Measurements from ENCODE around the gene MSLN. TPM values are rescaled to one million over a fixed set of nuclear protein-coding genes. Genes with fewer than 3 reads are reported as not detected.
A peak's percentile ranks its signal among the peaks of the same experiment; 100 is the strongest.

The MSLN gene
- total RNA-seq, 6 experiments from 2014 or later, result 0.25 TPM; not detected in 5

- intact Hi-C loops (cut with DNase I), result no loop called here
- WGBS (ENCODE audit: insufficient coverage, low coverage, low lambda C conversion rate, missing lambda C conversion rate), result 44% methylated on average over 3 of the region's 16 CpGs
- ATAC-seq (no peak), DNase-seq (no peak)
- Histone ChIP-seq H3K9me3 (no peaks in the 10 kb centered on the region), H3K36me3 (no peaks in the 10 kb centered on the region), H3K4me1 (peaks cover 0 to 27% (median 5%) of the 10 kb centered on the region in 4 donors), H3K27me3 (no peaks in the 10 kb centered on the region), H3K27ac (no peak overlapping the region), H3K4me3 (peak overlapping the region; percentile 83 to 94 (median 89))
- TF ChIP-seq CTCF (IDR thresholded peaks at IDR 0.05), result no peak
- TF ChIP-seq POLR2A (IDR thresholded peaks at IDR 0.05), result no peak
These were observed 40.6 kb upstream of the MSLN start for GRCh38 chr16:719815-720446.

GRCh38 chr16:720447-720989, 40.0 kb upstream of the MSLN start:
- Histone ChIP-seq H3K9me3 (no peaks in the 10 kb centered on the region), H3K4me1 (peaks cover 0 to 24% (median 5%) of the 10 kb centered on the region in 4 donors), H3K36me3 (no peaks in the 10 kb centered on the region), H3K27me3 (no peaks in the 10 kb centered on the region), H3K4me3 (peak overlapping the region; percentile 83 to 94 (median 89)), H3K27ac (peak overlapping the region; percentile 47 to 80 (median 73))
- TF ChIP-seq CTCF (IDR thresholded peaks at IDR 0.05), result no peak
- intact Hi-C loops (cut with DNase I), result no loop called here
- ATAC-seq (peak in 2 of 4 donors; percentile 4 to 15), DNase-seq (no peak)
- 0% methylated on average over 13 of the region's 38 CpGs for WGBS (ENCODE audit: insufficient coverage, low coverage, low lambda C conversion rate, missing lambda C conversion rate)

GRCh38 chr16:720990-721764, 39.4 kb upstream of the MSLN start, which contains the start of gene ANTKMT:
Gene ANTKMT, plus strand, starts transcription at chr16:721146. Its CDS starts 129 bp downstream, at chr16:721275.
- 0% methylated on average over 9 of the region's 106 CpGs for WGBS (ENCODE audit: insufficient coverage, low coverage, low lambda C conversion rate, missing lambda C conversion rate)
- peak within 1 kb of the TSS; percentile 50 to 80 (median 73) for H3K27ac ChIP-seq

More at GRCh38 chr16:720990-721764, 39.4 kb upstream of the MSLN start, which contains the start of gene ANTKMT:
- intact Hi-C loops (cut with DNase I), result no loop called here
- Histone ChIP-seq H3K4me1 (peaks cover 0 to 18% (median 5%) of the 10 kb centered on the region in 4 donors), H3K36me3 (no peaks in the 10 kb centered on the region), H3K9me3 (no peaks in the 10 kb centered on the region), H3K4me3 (peak within 1 kb of the TSS; percentile 83 to 94 (median 89)), H3K27me3 (no peaks in the 10 kb centered on the region)
- ATAC-seq, result peak; percentile 77 to 88 (median 80)
- peak; percentile 85 to 89 (median 87) for DNase-seq
- TF ChIP-seq POLR2A (IDR thresholded peaks at IDR 0.05) (peak; percentile 82), CTCF (IDR thresholded peaks at IDR 0.05) (peak in 1 of 4 donors; percentile 11)
